ENCODE data around the gene THADA.

The THADA gene

DNA sequence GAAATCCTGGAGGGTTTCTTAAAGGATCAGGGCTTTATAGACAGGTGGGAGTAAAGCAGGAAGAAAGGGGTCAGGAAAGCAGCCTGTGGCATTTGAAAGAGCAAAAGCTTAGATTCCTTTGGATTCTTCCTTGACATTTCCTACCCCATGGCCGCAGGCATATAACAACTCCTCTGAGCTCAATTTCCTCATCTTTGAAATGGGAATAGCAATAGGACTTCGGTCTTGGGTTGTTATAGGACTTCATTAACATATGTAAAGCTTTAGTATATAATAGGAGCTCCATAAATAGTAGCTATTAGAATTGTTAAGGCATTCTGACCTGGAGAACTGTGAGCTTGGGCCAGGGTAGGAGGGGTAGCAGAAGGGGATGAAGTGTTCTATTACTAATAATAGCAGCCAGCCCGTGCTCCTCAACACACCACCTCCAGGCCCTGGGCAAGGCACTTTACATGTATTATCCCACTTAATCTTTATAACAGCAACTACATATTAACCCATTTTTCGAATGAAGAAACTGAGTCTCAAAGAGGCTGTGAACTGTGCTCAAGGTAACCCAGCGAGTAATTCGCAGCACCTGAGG is 380.1 kb downstream of the THADA start:
- no peak for DNase-seq

DNA sequence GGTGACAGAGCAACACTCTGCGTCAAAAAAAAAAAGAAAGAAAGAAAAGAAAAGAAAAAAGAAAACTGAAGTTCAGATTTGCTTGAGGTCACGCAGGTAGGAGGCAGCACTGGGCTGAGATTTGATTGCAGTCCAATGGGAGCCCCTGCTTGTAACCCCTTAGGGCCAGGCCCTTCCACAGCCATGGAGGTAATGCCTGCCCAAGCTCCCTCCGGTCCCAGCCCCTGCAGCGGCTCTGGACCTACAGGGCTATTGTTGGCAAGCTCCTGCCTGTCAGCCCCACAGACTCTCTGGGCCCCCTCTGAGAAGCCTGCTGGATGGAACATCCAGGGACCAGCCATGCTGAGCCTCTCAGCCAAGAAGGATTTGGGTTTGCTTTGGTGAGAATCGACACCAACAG is 381.6 kb downstream of the THADA start:
- no peak for DNase-seq

DNA sequence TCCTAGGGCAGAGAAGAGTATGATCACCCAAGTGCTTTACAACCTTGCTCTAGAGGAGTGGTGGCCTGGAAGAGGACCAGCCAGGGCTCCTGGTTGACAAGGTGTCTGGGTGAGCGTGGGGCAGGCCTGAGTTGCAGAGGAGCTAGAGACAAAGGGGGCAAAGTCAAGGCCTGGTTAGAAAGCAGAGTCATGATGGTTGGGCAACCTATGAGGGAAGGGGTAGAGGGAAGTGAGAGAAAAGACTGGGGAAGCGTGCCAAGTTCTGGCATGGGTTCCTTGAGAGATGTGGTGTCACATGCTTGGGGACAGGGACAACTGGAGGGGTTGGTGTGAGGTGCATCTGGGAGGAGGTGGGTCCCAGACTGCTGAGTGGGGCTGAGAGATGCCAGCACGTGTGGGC is 382.9 kb downstream of the THADA start:
- no peak for DNase-seq

DNA sequence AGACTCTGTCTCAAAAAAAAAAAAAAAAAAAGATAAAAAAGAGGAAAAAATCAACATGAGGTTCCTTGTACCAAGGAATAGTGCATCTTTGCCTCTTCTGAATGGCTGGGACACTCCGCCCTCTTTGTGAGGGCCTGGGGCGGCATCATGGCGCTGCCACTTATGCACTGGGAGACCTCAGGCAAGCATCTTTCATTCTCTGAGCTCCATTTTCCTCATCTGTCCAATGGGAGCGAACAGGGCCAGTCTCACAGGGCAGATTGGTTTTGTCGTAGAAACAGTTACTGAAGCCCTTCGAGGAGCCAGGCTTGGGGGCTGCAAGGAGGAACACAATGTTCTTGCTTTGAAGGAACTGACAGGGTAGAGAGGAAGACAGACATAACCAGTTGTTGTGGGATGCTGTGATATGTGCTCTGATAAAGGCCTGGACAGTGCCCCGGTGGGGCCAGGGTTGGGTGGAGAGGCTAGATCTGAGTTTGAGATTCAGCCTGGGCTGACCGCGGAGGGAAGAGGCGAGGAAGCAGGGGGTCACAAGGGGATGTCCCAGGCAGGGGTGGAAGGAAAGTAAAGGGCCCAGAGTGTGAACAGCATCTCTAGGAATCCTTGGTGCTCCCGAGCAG is 383.5 kb downstream of the THADA start:
- DNase-seq: no peak

DNA sequence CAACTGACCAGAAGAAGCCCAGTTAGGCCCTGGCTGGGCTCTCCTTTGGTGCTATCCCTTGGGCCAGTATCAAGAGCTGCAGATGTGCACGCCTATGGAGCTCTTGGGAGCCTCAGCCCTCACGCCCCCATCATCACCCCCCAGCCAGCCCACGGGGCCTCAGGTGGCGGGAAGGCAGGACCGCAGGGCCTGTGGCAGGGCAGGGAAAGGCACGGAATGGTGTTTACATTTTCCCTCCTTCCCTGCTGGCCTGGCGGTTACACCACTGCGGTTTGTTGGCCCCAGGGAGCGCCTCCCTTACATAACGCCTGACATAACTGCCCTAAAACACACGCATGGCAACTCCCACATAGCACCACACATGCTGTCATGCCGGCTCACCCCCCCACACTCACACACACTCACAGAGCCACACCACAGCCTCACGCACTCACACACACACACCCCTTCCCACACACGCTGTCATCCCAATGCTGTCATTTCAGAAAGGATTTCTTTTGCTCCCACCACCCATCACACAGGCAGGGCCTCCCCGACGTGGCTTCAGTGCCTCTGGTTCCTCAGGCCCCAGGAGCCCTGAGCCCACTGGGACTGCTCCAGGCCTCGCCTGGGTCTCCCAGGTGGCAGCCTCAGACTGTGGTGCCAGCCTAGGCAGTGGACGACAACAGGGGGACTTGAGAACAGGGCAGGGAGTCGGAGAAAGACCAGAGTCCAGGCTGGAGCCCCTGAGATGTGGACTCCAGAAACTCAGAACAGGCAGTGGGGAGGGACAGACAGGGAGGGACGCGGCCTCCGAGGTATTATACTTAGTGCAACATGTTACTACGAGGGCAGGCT is 385.2 kb downstream of the THADA start:
- no peak for DNase-seq

DNA sequence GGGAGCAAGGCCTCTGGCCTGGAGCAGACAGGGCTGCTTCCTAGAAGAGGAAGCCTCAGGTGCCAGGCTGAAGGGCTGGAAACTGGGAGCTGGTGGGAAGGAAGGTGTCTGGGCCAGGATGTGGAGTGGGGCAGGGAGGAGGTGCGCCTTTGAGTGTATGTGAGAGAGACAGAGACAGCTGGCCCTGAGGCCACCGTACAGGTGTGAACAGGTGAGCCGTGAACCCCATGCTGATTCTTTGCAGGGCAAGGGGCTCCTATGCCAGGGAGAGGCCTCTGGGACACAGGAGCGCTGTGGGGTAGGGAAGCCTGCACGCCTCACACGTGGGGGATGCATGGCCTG is 385.7 kb downstream of the THADA start:
- DNase-seq: no peak

DNA sequence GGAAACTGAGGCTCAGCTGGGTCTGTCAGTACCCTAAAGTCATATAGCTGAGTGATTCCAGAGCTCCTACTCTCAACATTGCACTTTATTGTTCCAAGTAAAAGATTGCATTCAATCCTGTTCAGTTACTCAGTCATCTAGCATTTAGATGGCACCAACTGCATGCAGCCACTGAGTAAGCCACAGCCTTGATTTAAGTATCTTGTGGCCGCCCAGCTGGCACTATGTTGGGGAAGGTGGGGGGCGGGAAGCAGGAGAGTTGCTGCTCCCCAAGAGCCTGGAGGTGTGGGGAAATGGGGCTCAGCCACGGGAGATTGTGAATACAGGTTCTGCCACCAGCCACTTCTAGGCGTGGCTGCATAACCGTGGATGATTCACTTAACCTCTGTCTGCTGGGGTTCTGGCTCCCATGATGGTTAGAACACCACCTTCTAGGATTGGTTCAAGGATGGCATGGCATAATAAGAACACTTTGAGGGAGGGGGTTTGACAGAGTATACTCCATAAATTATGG is 386.6 kb downstream of the THADA start:
- no peak for DNase-seq

DNA sequence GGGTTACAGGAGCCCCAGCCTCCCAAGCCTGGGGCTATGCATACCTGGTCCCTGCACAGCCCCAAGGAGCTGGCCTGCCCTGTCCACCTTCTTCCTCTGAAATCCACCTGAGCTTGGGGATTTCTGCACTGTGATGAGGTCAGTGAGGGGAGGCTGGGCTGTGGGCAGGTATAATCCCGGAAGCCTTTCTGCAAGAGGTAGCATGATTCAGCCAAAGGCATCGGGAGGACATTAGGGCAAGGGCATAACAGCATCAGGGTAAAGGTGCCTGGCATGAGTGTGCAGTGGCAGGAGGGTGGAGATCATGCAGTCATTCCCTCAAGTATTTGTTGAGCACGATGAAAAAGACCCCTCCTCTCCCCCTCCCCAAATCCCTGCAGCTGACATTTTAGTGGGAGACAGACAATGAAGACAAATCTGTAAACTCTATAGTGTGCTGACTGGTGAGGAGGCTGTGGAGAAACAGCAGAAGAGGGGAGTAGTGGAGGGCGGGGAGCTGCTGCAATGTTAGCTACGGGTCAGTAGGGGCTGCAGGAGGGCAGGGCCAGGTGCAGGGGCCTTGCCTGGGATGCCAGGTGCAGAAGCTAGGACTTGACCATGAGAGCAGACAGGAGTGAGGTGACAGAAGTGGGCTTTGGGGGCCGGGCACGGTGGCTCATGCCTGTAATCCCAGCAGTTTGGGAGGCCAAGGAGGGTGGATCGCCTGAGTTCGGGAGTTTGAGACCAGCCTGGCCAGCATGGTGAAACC is 388.1 kb downstream of the THADA start:
- DNase-seq: no peak

DNA sequence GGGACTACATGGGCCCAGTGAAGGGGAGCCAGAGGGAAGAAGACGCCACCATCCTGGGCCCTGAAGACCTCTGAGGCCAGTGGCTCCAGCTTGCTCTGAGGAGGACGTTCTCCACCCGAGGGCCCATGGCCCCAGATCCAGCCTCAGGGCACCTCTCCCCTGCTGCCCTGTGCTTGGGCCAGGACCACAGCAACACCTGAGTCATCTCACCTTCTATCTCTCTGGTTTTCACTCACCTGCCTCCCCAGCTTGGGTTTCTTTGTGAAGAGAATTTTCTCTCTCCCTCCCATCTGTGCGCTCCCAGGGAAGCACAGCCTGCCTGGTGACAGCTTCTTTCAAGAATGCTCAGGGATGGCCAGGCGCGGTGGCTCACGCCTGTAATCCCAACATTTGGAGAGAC is 389.2 kb downstream of the THADA start:
- no peak for DNase-seq

DNA sequence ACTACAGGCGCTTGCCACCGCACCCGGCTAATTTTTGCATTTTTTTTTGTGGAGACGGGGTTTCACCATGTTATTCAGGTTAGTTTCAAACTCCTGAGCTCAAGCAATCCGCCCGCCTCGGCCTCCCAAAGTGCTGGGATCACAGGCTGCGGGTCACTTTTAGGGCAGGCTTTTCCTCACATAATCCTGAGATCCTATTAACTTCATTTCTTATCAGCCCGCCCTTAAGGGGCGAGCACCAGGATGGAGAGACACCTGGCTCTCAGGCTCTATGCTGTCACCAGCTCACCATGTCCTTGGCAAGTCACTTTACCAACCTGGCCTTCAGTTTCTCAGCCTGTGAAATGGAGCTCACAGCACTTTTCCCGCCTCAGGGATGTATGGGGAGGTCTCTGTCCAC is 392.5 kb downstream of the THADA start:
- DNase-seq: no peak

DNA sequence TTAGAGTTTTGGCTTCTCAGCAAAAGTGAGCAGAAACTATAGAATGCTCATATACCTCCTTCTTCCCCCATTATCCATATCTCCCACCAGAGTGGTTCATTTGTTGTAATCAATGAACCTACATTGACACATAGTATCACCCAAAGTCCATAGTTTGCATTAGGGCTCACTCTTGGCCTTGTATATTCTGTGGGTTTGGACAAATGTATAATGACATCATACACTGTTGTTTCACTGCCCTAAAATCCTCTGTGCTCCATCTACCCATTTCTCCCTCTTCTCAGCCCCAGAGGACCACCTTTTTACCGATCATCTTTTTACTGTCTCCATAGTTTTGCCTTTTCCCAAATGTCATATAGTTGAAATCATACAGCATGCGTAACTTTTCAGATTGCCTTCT is 393.5 kb downstream of the THADA start:
- DNase-seq: no peak

DNA sequence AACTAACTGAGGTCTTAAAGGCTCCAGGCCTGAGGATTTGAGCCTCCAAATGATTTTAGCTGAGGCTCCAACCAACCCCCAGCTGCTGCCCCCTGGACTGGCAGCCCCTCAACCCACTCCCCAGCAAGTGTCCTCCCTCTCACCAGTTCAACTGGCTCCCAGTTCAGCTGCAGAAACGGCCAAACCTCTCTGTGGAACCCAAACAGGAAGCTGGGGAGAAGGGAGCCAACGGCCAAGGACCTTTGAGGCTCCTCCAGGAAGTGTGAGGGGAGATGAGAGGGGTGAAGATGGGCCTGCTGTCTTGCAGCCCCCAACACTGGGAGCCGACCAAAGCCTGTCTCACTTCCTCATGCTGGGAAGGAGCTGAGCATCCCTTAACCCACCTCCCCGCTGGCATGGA is 394.3 kb downstream of the THADA start:
- DNase-seq: no peak

DNA sequence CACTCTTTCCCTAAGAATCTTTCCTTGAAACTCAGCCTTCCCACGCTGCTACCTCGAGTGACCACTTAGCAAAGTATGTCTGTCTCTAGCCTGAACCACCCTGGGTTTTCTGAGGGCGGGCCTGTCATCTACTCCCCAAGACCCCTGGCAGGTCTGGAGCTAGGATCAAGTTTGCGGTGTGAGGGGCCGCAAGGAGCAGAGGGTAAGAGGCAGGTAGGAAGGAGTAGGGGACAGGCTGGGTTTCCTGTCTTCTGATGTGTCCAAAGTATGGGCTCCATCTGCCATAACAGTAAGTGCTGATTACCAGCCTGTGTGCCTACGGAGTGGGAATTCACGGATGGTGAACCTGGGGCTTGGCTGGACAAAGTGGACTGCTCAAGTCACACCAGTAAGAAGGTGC is 394.8 kb downstream of the THADA start:
- no peak for DNase-seq

DNA sequence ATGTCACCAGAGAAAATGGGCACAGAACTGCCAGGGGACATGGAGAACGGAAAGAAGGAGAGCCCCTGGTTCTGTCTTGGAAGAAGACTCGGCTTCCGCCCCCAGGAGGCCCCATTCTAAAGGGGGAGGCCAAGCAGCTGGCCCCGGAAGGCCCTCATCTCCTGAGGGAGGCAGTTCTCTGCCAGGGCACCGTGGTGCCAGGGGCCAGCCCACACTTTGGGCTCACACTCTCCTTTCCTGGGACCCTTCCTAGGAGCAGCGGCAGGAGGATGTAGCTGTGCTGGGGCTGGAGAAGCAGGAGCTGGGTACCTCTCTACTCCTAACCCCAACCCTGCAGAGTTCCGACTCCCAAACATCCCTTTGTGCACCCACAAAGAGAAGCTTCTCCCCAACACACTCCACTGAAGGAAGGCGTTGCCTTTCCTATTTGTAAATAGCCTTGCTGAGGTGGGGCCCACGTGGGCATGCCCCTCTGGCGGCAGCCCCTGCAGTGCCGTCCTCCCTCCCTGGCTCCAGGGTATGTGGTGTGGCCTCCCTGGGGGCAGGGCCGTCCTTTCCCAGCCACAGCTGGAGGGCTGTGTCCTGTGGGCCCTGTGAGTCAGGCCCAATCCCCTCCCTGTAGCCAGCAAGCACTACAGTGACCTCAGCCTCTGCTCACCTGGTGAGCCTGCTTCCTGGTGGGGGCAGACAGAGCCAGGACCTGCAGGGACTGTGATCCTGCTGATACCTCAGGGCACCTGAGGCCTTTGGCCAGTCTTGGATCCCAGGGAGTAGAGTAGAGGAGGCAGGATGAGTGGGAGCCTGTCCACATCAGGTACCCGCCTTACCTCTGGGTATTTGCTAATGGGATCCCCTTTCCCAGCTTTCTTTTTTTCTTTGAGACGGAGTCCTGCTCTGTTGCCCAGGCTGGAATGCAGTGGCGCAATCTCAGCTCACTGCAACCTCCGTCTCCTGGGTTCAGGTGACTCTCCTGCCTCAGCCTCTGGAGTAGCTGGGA is 396.0 kb downstream of the THADA start:
- no peak for DNase-seq

DNA sequence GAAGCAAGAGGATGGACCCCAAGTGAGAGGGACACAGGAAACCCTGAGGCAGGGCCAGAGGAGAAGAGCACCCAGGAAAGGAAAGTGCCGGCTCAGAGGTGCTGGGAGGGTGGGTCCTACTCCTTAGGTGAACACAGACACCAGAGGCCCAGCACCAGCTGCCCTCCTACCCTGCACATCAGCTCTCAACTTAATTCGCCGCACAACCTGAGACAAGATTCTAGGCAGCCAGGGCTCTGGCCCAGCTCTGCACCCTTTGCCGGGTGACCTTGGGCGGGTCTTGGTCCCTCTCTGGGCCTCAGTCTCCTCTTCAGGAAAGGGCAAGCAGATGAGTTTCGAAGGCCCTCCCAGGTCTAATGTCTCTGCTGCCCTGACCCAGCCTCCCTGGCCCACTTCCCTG is 397.6 kb downstream of the THADA start:
- no peak for DNase-seq

DNA sequence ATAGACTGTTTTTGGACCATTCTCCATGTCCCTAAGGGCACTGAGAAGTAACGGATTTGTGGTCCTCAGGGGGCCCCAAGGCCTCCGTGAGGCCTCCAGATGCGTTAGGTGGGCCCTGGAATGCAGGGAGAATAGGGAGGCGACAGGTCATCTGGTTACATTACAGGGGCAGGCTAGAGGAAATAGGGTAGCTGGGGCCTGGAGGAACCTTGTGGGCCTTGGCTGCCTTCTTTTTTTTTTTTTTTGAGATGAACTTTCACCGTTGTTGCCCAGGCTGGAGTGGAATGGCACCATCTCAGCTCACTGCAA is 398.3 kb downstream of the THADA start:
- no peak for DNase-seq

DNA sequence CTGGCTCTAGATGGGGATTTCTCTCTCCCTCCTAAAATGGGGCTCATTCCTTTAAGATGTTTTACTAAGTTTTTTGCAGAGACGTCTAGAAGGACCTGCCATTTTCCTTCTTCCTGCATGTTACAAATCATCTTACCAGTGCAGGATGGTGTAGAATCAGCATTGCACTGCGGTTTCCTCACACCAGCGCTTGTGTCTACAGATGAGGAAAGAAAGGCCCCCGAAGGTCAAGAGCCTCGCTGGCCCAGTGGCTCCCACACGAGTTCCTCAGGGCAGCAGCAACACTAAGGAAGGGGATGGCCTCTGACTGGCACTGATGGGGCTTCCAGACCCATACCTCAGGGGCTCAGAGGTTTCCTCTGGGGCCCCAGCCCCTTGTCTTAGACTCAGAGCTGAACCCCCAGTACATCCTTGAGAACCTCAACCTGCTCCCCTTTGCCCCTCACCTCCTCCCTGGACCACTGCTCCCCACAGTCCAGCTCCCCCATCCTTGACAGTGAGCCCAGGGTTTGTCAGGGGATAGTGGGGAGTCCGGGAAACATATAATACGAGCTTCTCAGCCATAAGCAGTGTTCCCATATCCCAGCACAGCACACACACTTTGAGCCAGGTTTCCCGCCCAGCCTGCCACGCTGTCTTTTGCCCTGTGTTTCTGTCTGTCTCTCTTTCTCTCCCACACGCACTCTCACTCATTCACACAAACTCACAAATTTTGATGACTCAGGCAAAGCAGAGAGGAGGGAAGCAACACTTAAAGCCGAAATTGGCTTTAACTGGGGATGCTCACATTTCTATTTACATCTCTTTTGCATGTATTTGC is 398.9 kb downstream of the THADA start:
- DNase-seq: no peak

DNA sequence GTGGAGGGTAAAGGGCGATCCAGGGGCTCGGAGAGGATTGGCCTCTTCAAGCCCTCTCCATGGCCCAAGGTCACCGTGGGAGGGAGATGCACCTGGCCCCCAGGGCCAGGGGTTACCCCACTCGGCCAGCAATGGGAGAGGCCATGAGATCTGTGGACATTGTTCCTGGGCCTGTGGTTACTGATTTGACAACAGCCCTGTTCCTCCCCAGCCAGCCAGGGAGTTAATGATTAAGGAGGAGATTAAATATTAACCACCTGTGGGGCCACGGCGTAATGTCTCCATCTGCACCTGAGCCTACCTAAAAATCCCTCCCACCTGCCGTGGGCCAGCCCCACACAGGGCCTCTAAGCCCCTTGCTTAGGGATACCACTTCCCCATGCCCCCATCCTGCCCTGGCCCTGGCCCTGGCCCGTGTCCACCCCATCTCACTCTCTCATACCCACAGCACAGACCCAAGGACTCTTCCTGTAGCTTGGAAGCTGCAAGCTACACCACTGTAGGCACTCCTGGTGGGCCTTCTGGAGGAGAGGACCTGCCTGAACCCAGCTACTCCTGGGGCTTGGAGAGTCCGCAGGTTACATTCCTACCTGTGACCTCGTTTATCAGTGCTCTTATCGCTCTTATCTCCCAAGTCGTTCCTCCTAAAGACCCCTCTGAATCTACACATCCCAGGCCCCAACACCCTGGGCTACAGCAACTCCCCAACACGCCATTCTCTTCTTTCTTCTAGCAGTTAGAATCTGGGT is 401.5 kb downstream of the THADA start:
- no peak for DNase-seq

DNA sequence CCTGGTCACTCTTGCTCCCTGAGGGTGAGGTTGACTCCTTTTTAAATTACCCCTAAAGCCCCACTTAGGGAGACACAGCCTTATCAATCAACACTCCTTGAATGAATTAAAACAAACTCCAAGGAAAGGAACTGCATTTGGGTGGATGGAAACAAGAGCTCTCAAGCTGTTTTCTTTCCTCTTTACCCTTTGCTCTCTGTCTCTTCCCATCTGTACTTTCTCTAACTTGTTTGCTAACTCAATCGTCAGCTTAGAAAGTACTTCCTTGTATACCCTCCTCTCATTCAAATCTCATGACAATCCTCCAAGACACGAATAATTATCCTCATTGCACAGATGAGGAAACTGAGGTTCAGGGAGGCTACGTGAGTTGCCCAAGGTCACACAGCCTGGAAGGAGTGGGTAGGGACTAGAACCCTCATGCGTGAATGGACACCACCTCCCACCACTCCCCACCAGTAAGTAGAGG is 402.2 kb downstream of the THADA start:
- no peak for DNase-seq

Measured in NCI-H2029 (cell line).